ENCODE results near the gene PORCN. TPM values are rescaled to one million over a fixed set of nuclear protein-coding genes. Genes with fewer than 3 reads are reported as not detected.

Gene PORCN
- total RNA-seq, 6 experiments from 2014 or later, result 1.7 to 6.1 (median 1.9) TPM

DNA sequence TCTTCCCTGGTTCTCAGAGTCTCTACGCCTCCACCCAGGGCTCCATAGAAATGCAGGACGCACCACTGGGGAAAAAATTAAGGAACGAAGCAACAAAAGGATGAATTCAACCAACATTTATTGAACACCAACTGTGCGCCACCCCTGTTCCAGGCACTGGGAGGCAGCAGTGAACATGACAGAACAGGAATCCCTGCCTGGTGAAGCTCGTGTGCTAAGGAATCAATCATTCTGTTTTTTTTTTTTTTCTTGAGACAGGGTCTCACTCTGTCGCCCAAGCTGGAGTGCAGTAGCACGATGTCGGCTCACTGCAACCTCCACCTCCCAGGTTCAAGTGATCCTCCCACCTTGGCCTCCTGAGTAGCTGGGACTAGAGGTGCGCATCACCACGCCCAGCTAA, 34.7 kb upstream of the PORCN start:
- Histone ChIP-seq H3K9me3 (no peaks in the 10 kb centered on the region), H3K27ac (no peak overlapping the region), H3K36me3 (no peaks in the 10 kb centered on the region), H3K4me1 (peaks cover 0 to 9% (median 0%) of the 10 kb centered on the region in 4 donors), H3K27me3 (no peaks in the 10 kb centered on the region), H3K4me3 (no peak overlapping the region)
- 42% methylated on average over 4 of the region's 10 CpGs for whole genome bisulfite sequencing (ENCODE audit: insufficient coverage, low coverage, low lambda C conversion rate, missing lambda C conversion rate)
- no peak for ATAC-seq
- intact Hi-C loops (cut with DNase I), result no loop called here
- DNase-seq, result no peak
- TF ChIP-seq CTCF (IDR thresholded peaks at IDR 0.05), result peak in 2 of 4 donors; percentile 8 to 11
- no peak for TF ChIP-seq POLR2A (IDR thresholded peaks at IDR 0.05)

DNA sequence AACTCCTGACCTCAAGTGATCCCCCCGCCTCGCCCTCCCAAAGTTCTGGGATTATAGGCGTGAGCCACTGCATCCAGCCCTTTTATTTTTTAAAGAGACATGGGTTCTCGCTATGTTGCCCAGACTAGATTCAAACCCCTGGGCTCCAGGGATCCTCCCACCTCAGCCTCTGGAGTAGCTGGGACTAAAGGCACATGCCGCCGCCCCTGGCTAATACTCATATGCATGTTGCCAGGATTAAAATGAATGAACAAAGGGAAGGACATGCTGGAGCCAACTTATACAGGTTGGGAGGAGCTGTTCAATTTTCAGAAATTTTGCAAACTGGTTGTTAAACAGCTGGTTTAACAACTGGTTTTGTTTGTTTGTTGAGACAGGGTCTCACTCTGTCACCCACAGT, 34.2 kb upstream of the PORCN start:
- Histone ChIP-seq H3K27ac (no peak overlapping the region), H3K4me3 (no peak overlapping the region), H3K9me3 (no peaks in the 10 kb centered on the region), H3K27me3 (no peaks in the 10 kb centered on the region), H3K4me1 (peaks cover 0 to 9% (median 0%) of the 10 kb centered on the region in 4 donors), H3K36me3 (no peaks in the 10 kb centered on the region)
- DNase-seq, result no peak
- intact Hi-C loops (cut with DNase I), result no loop called here
- TF ChIP-seq CTCF (IDR thresholded peaks at IDR 0.05), result no peak
- TF ChIP-seq POLR2A (IDR thresholded peaks at IDR 0.05), result no peak
- 93% methylated on average over 3 of the region's 6 CpGs for WGBS (ENCODE audit: insufficient coverage, low coverage, low lambda C conversion rate, missing lambda C conversion rate)
- ATAC-seq, result no peak

DNA sequence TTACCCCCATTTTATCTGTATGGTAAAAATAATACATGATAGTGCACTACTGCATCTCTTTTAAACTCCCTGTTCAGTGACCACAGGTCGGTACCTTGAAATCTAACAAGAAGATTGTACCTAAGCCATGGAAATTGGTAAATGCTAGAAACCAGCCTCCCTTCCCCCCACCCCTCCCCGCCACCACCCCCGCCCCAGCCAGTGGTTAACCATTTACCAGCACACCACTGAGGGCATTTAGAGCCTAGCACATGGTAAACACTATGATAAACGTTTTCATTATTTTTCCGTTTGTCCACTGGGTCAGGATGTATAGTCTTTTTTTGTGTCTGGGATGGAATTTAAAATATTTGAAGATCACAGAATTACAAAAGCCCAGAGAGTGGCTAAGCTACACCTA, 33.5 kb upstream of the PORCN start:
- Histone ChIP-seq H3K27me3 (no peaks in the 10 kb centered on the region), H3K27ac (peak overlapping the region; percentile 33 to 63 (median 56)), H3K36me3 (no peaks in the 10 kb centered on the region), H3K9me3 (no peaks in the 10 kb centered on the region), H3K4me1 (peaks cover 0 to 9% (median 0%) of the 10 kb centered on the region in 4 donors), H3K4me3 (peak overlapping the region; percentile 44 to 77 (median 73))
- intact Hi-C loops (cut with DNase I), result no loop called here
- ATAC-seq (peak; percentile 48 to 64 (median 55)), DNase-seq (no peak)
- TF ChIP-seq CTCF (IDR thresholded peaks at IDR 0.05), result no peak
- no peak for TF ChIP-seq POLR2A (IDR thresholded peaks at IDR 0.05)
- WGBS (ENCODE audit: insufficient coverage, low coverage, low lambda C conversion rate, missing lambda C conversion rate), result 24% methylated on average over 5 of the region's 5 CpGs

DNA sequence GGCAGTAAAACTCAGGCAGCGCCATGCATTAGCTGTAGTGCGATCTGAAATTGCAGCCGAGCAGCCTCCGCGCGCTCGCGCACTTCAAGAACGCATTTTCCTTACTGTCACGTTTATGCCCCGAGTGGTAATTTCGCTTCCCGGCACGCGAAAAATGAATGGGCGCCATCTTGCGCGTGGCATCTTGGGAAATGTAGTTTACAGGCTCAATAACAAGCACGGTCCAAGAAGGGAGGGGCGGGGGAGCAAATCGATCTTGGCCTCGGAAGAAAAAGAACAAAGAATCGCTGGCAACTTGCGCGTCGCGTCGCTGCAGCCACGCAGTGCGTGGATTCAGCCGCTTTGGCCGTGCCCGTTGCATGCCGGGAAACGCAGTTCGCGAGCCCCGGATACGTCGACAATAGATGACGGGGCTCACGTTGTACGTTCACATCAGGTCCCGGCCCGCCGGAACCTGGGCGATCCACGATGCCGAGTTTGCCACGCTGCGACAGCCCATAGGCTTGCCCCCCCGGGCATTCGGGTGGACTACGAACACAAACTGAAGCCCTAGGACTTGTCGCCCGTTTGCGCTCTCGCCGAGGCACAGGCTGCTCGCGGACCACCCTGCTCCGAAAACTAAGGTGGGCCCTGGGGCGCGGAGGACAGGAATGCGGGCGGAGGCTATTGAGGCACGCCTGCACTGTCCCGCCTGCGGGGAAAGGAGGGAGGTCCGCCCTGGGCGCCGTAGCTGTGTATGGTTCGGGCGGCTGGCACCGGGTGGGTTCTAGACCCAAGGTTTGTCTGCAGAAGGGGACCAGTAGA, 32.8 kb upstream of the PORCN start, which contains the start of gene FTSJ1:
TSS of gene FTSJ1 (plus strand) at position 426 of the 804 bp plus-strand sequence. CDS start 1,849 bp downstream, outside the sequence.
- ATAC-seq, result peak; percentile 89 to 97 (median 92)
- H3K36me3 ChIP-seq, result no peaks in the 10 kb centered on the region
- WGBS (ENCODE audit: insufficient coverage, low coverage, low lambda C conversion rate, missing lambda C conversion rate), result 31% methylated on average over 33 of the region's 75 CpGs
- H3K4me3 ChIP-seq, result peak within 1 kb of the TSS; percentile 44 to 77 (median 73)
- H3K4me1 ChIP-seq, result peaks cover 0 to 9% (median 0%) of the 10 kb centered on the region in 4 donors
- peak; percentile 84 to 93 (median 91) for DNase-seq
- H3K9me3 ChIP-seq, result no peaks in the 10 kb centered on the region
- TF ChIP-seq POLR2A (IDR thresholded peaks at IDR 0.05), result peak; percentile 52
- no peak for TF ChIP-seq CTCF (IDR thresholded peaks at IDR 0.05)
- no peaks in the 10 kb centered on the region for H3K27me3 ChIP-seq
- intact Hi-C loops (cut with DNase I), result no loop called here
- peak within 1 kb of the TSS; percentile 33 to 63 (median 56) for H3K27ac ChIP-seq

Data from right lobe of liver (tissue), 6 donors.